HepG2 (cell line): Measurements from ENCODE around the gene FUOM. TPM values are rescaled to one million over a fixed set of nuclear protein-coding genes. Genes with fewer than 3 reads are reported as not detected.

Experiments
- ATF7 ChIP-seq, 2 experiments: fragments of 450-650 bp in 1 of 2; sonication (generic) in 1 of 2; formaldehyde crosslinking in 1 of 2; IDR thresholded peaks; 2 replicates each; pipeline versions ENCODE4 v1.4.0 to v1.6.1; 2016 to 2020; ENCODE audit warnings: antibody characterized with exemption in 1 of 2, mild to moderate bottlenecking in 1 of 2, missing genetic modification reagents in 1 of 2
- BRD4 ChIP-seq: sonication (generic); formaldehyde crosslinking; IDR thresholded peaks from 2 replicates; pipeline ENCODE4 v1.4.0; 2020; ENCODE audit warnings: missing genetic modification reagents
- GABPA ChIP-seq, 2 experiments: IDR thresholded peaks; 2 replicates each; pipeline ENCODE4 v1.6.1; 2011 to 2016; ENCODE audit warnings: low read depth in 2 of 2, low read length in 1 of 2, missing biosample characterization in 1 of 2, missing genetic modification characterization in 1 of 2
- IKZF4 ChIP-seq: sonication (generic); formaldehyde crosslinking; IDR thresholded peaks from 2 replicates; pipeline ENCODE4 v1.5.1; 2020; ENCODE audit warnings: borderline replicate concordance, mild to moderate bottlenecking, low read depth, missing genetic modification reagents; ENCODE audit errors: not compliant biosample characterization
- KDM2A ChIP-seq: sonication (generic); formaldehyde crosslinking; IDR thresholded peaks from 2 replicates; pipeline ENCODE4 v1.4.0; 2020; ENCODE audit warnings: low read depth, missing genetic modification reagents, borderline replicate concordance
- LCORL ChIP-seq, 2 experiments: fragments of 450-650 bp in 1 of 2; sonication (generic) in 1 of 2; formaldehyde crosslinking in 1 of 2; IDR thresholded peaks; 2 replicates each; pipeline versions ENCODE4 v1.5.0 to v1.6.1; 2017 to 2020; ENCODE audit warnings: antibody characterized with exemption in 1 of 2, missing genetic modification reagents in 1 of 2
- NFIB ChIP-seq: sonication (generic); formaldehyde crosslinking; IDR thresholded peaks from 2 replicates; pipeline ENCODE4 v1.9.0; 2021; ENCODE audit warnings: missing genetic modification reagents, mild to moderate bottlenecking, borderline replicate concordance
- SIX4 ChIP-seq: sonication (generic); formaldehyde crosslinking; IDR thresholded peaks from 2 replicates; pipeline ENCODE4 v1.4.0; 2020; ENCODE audit warnings: missing genetic modification reagents
- SPEN ChIP-seq: sonication (generic); formaldehyde crosslinking; IDR thresholded peaks from 2 replicates; pipeline ENCODE4 v1.5.1; 2020; ENCODE audit warnings: low read depth, mild to moderate bottlenecking, missing genetic modification reagents
- TAF1 ChIP-seq: sonication (generic); formaldehyde crosslinking; IDR thresholded peaks from 2 replicates; pipeline ENCODE4 v1.4.0; 2020; ENCODE audit warnings: missing genetic modification reagents
- ZC3H4 ChIP-seq: sonication (generic); formaldehyde crosslinking; IDR thresholded peaks from 2 replicates; pipeline ENCODE4 v1.4.0; 2020; ENCODE audit warnings: missing genetic modification reagents, borderline replicate concordance
- ZKSCAN1 ChIP-seq: fragments of 150-350 bp; IDR thresholded peaks from 2 replicates; pipeline ENCODE4 v1.6.1; 2014; ENCODE audit warnings: low read length
- ZNF3 ChIP-seq: IDR thresholded peaks from 2 replicates; pipeline ENCODE4 v1.7.0; 2017; ENCODE audit warnings: inconsistent platforms
- ZNF841 ChIP-seq: sonication (generic); formaldehyde crosslinking; IDR thresholded peaks from 2 replicates; pipeline ENCODE4 v1.8.1; 2023; ENCODE audit warnings: missing genetic modification reagents, borderline replicate concordance
- ZNF879 ChIP-seq: sonication (generic); formaldehyde crosslinking; IDR thresholded peaks from 2 replicates; pipeline ENCODE4 v1.8.1; 2023; ENCODE audit warnings: missing genetic modification reagents
- polyA plus RNA-seq, 8 experiments: library from polyadenylated mRNA; depleted of rRNA in 3 of 8; stranded (reverse) in 7 of 8; unstranded in 1 of 8; fragments of >200 nt; fragmentation: Illumina TruSeq in 4 of 8; extraction: Trizol in 4 of 8; gene quantifications; 2 replicates each; pipeline versions ENCODE4 v1.2.1 to v1.2.3, GENCODE V29; 2011 to 2016; ENCODE audit warnings: low read depth in 4 of 8, missing spikeins in 1 of 8, mixed read lengths in 1 of 8; ENCODE audit not compliant: insufficient read depth in 1 of 8
- total RNA-seq, 5 experiments: library from RNA; depleted of rRNA; stranded (reverse); fragments of >200 nt; fragmentation: Illumina TruSeq; extraction: Trizol; gene quantifications; 2 replicates each; pipeline ENCODE4 v1.2.3, GENCODE V29; 2016; ENCODE audit warnings: low read depth in 1 of 5
- TF ChIP-seq, protein P1 (sequence below), 2 experiments: fragments of 450-650 bp in 1 of 2; sonication (generic) in 1 of 2; formaldehyde crosslinking; IDR thresholded peaks; 2 replicates each; pipeline versions ENCODE4 v1.5.0 to v1.8.0; 2020 to 2022; ENCODE audit warnings: mild to moderate bottlenecking in 1 of 2, missing genetic modification reagents in 1 of 2
- TF ChIP-seq, protein P2 (sequence below): sonication (generic); formaldehyde crosslinking; IDR thresholded peaks from 2 replicates; pipeline ENCODE4 v1.5.1; 2020; ENCODE audit warnings: missing genetic modification reagents, mild to moderate bottlenecking, borderline replicate concordance
- TF ChIP-seq, protein P3 (sequence below): sonication (generic); formaldehyde crosslinking; IDR thresholded peaks from 2 replicates; pipeline ENCODE4 v1.5.1; 2020; ENCODE audit warnings: mild to moderate bottlenecking, missing genetic modification reagents, moderate library complexity
- TF ChIP-seq, protein P4 (sequence below): sonication (generic); formaldehyde crosslinking; IDR thresholded peaks from 2 replicates; pipeline ENCODE4 v1.4.0; 2020; ENCODE audit warnings: mild to moderate bottlenecking, missing genetic modification reagents
- TF ChIP-seq, protein P5 (sequence below): sonication (generic); IDR thresholded peaks from 2 replicates; pipeline ENCODE4 v1.6.1; 2016; ENCODE audit warnings: low read depth, borderline replicate concordance
- TF ChIP-seq, protein P6 (sequence below): IDR thresholded peaks from 2 replicates; pipeline ENCODE4 v1.6.1; 2012; ENCODE audit warnings: inconsistent platforms

The FUOM gene
- total and polyA plus RNA-seq, 2 of the 13 experiments (the other 11 are each of a cell fraction or from before 2014, with no cell fraction given) = 27.5 to 60.4 TPM

DNA sequence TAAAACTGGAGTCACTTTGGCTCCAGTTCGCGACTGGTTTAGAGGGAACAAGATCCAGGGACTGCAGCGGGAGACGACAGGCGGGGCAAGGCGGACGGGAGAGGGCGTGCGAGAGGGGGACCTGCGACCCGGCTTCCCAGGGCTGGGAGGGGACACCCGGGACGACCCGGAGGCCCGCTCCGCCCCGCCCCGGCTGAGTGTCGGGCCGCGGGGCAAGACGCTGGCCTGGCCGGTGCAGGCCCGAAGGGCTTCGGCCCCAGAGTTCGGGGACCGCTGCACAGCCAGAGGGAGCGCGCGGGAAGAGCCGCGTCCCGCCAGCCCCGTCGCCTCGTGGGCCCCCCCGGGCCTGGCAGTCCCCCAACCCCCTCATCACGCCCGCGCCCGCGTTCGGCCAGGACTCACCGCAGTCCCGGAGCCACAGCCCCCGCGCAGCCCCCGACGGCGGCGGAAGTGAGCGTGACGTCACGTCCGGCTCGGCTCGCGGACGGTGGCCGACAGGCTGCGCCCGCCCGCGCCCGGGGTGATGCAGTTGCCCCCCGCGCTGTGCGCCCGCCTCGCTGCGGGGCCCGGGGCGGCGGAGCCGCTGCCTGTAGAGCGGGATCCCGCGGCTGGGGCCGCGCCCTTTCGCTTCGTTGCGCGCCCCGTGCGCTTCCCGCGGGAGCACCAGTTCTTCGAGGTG, 49.3 kb downstream of the FUOM start, which contains the start of the genes TUBGCP2 and ZNF511 (continued):
- TF ChIP-seq, protein P1, sequence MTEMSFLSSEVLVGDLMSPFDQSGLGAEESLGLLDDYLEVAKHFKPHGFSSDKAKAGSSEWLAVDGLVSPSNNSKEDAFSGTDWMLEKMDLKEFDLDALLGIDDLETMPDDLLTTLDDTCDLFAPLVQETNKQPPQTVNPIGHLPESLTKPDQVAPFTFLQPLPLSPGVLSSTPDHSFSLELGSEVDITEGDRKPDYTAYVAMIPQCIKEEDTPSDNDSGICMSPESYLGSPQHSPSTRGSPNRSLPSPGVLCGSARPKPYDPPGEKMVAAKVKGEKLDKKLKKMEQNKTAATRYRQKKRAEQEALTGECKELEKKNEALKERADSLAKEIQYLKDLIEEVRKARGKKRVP (CRISPR knock-in tag; IDR thresholded peaks at IDR 0.05) = peak in 1 of 2 experiments; percentile 48; a peak in 1 of 4 replicates
- TF ChIP-seq, protein P2, sequence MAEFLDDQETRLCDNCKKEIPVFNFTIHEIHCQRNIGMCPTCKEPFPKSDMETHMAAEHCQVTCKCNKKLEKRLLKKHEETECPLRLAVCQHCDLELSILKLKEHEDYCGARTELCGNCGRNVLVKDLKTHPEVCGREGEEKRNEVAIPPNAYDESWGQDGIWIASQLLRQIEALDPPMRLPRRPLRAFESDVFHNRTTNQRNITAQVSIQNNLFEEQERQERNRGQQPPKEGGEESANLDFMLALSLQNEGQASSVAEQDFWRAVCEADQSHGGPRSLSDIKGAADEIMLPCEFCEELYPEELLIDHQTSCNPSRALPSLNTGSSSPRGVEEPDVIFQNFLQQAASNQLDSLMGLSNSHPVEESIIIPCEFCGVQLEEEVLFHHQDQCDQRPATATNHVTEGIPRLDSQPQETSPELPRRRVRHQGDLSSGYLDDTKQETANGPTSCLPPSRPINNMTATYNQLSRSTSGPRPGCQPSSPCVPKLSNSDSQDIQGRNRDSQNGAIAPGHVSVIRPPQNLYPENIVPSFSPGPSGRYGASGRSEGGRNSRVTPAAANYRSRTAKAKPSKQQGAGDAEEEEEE = no peak
- TF ChIP-seq KDM2A (CRISPR knock-in tag) = peak; percentile 27; the same call in 1 of the 2 replicates
- TF ChIP-seq ZKSCAN1 = no peak
- TF ChIP-seq, protein P3, sequence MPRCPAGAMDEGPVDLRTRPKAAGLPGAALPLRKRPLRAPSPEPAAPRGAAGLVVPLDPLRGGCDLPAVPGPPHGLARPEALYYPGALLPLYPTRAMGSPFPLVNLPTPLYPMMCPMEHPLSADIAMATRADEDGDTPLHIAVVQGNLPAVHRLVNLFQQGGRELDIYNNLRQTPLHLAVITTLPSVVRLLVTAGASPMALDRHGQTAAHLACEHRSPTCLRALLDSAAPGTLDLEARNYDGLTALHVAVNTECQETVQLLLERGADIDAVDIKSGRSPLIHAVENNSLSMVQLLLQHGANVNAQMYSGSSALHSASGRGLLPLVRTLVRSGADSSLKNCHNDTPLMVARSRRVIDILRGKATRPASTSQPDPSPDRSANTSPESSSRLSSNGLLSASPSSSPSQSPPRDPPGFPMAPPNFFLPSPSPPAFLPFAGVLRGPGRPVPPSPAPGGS = peak; percentile 70
- TF ChIP-seq TAF1 (CRISPR knock-in tag) = peak; percentile 51
- TF ChIP-seq, protein P4, sequence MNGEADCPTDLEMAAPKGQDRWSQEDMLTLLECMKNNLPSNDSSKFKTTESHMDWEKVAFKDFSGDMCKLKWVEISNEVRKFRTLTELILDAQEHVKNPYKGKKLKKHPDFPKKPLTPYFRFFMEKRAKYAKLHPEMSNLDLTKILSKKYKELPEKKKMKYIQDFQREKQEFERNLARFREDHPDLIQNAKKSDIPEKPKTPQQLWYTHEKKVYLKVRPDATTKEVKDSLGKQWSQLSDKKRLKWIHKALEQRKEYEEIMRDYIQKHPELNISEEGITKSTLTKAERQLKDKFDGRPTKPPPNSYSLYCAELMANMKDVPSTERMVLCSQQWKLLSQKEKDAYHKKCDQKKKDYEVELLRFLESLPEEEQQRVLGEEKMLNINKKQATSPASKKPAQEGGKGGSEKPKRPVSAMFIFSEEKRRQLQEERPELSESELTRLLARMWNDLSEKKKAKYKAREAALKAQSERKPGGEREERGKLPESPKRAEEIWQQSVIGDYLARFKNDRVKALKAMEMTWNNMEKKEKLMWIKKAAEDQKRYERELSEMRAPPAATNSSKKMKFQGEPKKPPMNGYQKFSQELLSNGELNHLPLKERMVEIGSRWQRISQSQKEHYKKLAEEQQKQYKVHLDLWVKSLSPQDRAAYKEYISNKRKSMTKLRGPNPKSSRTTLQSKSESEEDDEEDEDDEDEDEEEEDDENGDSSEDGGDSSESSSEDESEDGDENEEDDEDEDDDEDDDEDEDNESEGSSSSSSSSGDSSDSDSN (CRISPR knock-in tag) = peak; percentile 17; the same call in 1 of the 2 replicates
- no peak for TF ChIP-seq ZNF879 (CRISPR knock-in tag)
- no peak for TF ChIP-seq LCORL (IDR thresholded peaks at IDR 0.05)
- no peak for TF ChIP-seq LCORL (CRISPR knock-in tag; IDR thresholded peaks at IDR 0.05)
- TF ChIP-seq SPEN (CRISPR knock-in tag) = peak; percentile 78; the same call in 1 of the 2 replicates
- TF ChIP-seq ZNF3 (CRISPR knock-in tag) = no peak
- TF ChIP-seq GABPA (IDR thresholded peaks at IDR 0.05; ENCODE audit: low read depth, low read length) = peak; percentile 95
- TF ChIP-seq GABPA (CRISPR knock-in tag; IDR thresholded peaks at IDR 0.05; ENCODE audit: low read depth) = peak; percentile 85
- 0 out of 2 replicates have a peak, but pooled peaks have one; percentile 27 for TF ChIP-seq ZNF841 (CRISPR knock-in tag)
- no peak for TF ChIP-seq SIX4 (CRISPR knock-in tag)
- no peak for TF ChIP-seq BRD4
- TF ChIP-seq NFIB (CRISPR knock-in tag) = no peak
- TF ChIP-seq, protein P5, sequence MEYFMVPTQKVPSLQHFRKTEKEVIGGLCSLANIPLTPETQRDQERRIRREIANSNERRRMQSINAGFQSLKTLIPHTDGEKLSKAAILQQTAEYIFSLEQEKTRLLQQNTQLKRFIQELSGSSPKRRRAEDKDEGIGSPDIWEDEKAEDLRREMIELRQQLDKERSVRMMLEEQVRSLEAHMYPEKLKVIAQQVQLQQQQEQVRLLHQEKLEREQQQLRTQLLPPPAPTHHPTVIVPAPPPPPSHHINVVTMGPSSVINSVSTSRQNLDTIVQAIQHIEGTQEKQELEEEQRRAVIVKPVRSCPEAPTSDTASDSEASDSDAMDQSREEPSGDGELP = no peak
- TF ChIP-seq ZC3H4 (CRISPR knock-in tag) = no peak
- no peak; the same call in 1 of the 2 replicates for TF ChIP-seq ATF7 (IDR thresholded peaks at IDR 0.05)
- peak; percentile 72; the same call in 1 of the 2 replicates for TF ChIP-seq ATF7 (CRISPR knock-in tag; IDR thresholded peaks at IDR 0.05)
- peak; percentile 71 for TF ChIP-seq IKZF4 (CRISPR knock-in tag)
- TF ChIP-seq, protein P6, sequence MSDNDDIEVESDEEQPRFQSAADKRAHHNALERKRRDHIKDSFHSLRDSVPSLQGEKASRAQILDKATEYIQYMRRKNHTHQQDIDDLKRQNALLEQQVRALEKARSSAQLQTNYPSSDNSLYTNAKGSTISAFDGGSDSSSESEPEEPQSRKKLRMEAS = peak; percentile 58
